Endothelial cell of umbilical vein (primary cell): ENCODE measurements around the gene PLEKHA7.

Experiments
- CTCF ChIP-seq, 2 donors: IDR thresholded peaks; 1 replicate in 1 of 2; 2 replicates in 1 of 2; pipeline ENCODE4 v1.5.1; 2011; ENCODE audit warnings: low read length in 2 of 2, mild to moderate bottlenecking in 2 of 2, moderate library complexity in 2 of 2, control low read depth in 1 of 2, inconsistent platforms in 1 of 2, low read depth in 1 of 2; ENCODE audit not compliant: insufficient read depth in 1 of 2; ENCODE audit errors: extremely low read depth in 1 of 2
- EZH2 ChIP-seq: IDR thresholded peaks from 2 replicates; pipeline ENCODE4 v1.6.1; 2012; ENCODE audit warnings: borderline replicate concordance, low read depth, mild to moderate bottlenecking, moderate library complexity, low read length, inconsistent platforms; ENCODE audit not compliant: severe bottlenecking
- FOS ChIP-seq: IDR thresholded peaks from 2 replicates; pipeline ENCODE4 v1.6.1; 2011; ENCODE audit warnings: mild to moderate bottlenecking, low read length, moderate library complexity, borderline replicate concordance; ENCODE audit not compliant: insufficient read depth
- GATA2 ChIP-seq: IDR thresholded peaks from 2 replicates; pipeline ENCODE4 v1.7.0; 2011; ENCODE audit warnings: low read depth, mild to moderate bottlenecking, moderate library complexity, mixed read lengths, low read length; ENCODE audit not compliant: insufficient read length, insufficient read depth
- MAX ChIP-seq: IDR thresholded peaks from 2 replicates; pipeline ENCODE4 v1.6.1; 2011; ENCODE audit not compliant: insufficient read depth, insufficient read length
- MYC ChIP-seq: IDR thresholded peaks from one replicate; pipeline ENCODE4 v1.6.1; 2011; ENCODE audit warnings: mild to moderate bottlenecking, low read depth, low read length
- POLR2A ChIP-seq: IDR thresholded peaks from 2 replicates; pipeline ENCODE4 v1.6.1; 2012; ENCODE audit warnings: low read depth, mild to moderate bottlenecking, control low read depth, low read length
- POLR2AphosphoS5 ChIP-seq: IDR thresholded peaks from 2 replicates; pipeline ENCODE4 v1.6.1; 2012; ENCODE audit warnings: low read depth, mild to moderate bottlenecking, control low read depth, low read length, moderate library complexity; ENCODE audit not compliant: insufficient read depth

- TF ChIP-seq POLR2A (no peak), CTCF (IDR thresholded peaks at IDR 0.05; ENCODE audit: extremely low read depth in 1 of 2, insufficient read depth in 1 of 2, low read depth in 1 of 2, low read length in 2 of 2) (no peak), POLR2AphosphoS5 (no peak), EZH2 (no peak), FOS (no peak), MAX (no peak), GATA2 (no peak), MYC (no peak)
Measured at GRCh38 chr11:16999116-16999515, 15.1 kb downstream of the PLEKHA7 start.
